Activated T-cell treated with anti-CD3 and anti-CD28 coated beads for 1 hour (primary cell): ENCODE results near the gene PLPP7.

Experiments used
- DNase-seq: peaks from one replicate; pipeline ENCODE4 v3.0.0-alpha.2; 2020; ENCODE audit warnings: low read depth

The PLPP7 gene

DNA sequence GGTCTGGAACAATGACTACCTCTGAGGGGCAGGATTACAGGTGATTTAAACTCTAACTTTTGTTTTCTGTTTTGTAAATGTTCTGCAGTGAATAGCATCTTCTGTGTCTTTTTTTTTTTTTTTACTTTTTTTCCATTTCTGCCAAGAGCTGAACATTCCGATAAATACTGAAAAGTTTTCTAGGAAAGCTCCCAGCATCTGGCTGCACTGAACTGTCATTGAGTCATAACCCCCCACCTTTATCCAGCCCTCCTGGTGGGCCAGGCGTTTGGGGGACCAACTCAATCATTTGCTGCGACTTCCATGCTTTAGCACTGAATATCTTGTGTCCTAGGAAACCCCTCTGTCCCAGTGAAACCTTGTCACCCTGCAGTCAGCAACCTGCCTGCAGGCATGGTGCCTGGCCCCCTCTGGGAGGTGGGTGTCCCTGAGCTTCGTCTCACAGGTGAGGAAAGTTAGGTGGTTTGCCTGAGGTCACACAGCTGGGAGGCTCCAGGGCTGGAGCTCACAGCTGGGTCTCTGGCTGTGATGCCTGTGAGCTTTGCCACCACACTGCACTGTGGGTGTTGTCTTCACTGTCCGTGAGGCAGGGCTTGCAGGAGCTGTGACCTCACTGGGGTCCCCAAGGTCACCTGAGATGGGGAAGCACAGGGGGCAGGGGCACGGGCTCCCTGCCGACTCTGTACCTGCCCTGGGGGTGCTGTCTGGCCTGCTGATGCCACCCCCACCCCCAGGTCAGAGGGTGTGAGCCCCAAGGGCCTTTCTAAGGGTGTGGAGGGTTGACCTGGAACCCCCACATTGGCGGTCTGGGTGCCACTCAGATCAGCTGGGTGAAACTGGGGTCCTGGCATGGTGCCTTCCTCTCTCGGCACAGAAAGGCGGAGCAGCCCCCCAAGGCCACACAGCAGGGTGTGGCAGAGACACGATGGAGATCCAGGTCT, 14.1 kb downstream of the PLPP7 start:
- DNase-seq = no peak

DNA sequence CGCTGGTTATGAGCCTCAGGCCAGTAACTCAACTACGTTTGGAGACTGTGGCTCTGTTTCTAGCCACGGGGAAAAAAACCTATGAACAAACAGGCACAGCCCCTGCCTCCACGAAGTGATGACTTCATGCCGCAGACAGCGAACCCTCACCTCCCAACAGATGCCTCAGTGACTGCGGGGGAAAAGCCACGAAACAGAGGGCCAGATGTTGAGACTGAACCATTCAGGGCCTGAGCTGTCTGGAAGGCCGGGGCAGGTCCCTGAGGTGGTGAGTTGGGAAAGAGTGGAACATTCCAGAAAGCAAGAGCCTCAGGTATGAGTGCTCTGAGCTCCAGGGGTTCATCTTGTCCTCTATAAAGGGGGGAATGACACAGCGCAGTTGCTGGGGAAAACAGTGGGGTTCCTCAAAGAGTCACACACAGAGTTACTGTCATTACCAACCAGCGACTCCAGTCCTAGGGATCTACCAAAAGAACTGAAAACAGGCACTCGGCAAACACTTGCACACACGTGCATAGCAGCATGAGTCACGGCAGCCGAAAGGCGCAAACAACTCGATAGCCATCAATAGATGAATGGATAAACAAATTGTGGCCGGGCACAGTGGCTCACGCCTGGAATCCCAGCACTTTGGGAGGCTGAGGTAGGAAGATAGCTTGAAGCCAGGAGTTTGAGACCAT, 15.3 kb downstream of the PLPP7 start:
- DNase-seq = no peak

DNA sequence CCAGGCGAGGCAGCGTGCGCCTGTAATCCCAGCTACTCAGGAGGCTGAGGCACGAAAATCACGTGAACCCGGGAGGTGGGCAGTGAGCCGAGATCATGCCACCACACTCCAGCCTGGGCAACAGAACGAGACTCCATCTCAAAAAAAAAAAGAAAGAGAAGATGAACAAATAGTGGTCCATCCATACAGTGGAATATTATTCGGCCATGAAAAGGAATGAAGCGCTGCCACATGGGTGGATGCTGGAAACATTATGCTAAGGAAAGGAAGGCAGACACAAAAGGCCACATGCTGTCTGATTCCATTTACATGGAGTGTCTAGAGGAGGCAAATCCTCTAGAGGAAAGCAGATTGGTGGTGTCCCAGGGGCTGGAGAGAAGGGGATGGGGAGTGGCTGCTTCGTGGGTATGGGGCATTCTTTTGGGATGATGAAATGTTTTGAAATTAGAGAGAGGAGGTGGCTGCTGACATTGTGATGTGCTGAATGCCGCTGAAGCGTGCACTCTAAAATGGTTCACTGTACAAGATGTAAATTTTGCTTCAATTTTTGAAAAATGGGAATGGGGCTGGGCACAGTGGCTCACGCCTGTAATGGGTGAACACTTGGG, 17.0 kb downstream of the PLPP7 start:
- no peak for DNase-seq

DNA sequence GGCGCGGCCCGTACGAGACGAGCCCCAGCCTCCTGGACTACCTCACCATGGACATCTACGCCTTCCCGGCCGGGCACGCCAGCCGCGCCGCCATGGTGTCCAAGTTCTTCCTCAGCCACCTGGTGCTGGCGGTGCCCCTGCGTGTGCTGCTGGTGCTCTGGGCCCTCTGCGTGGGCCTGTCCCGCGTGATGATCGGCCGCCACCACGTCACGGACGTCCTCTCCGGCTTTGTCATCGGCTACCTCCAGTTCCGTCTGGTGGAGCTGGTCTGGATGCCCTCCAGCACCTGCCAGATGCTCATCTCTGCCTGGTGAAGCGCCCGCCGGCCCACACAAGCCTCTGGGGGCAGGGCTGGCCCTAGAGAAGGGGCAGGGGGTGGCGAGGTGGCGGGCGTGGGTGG, 18.5 kb downstream of the PLPP7 start:
- no peak for DNase-seq

DNA sequence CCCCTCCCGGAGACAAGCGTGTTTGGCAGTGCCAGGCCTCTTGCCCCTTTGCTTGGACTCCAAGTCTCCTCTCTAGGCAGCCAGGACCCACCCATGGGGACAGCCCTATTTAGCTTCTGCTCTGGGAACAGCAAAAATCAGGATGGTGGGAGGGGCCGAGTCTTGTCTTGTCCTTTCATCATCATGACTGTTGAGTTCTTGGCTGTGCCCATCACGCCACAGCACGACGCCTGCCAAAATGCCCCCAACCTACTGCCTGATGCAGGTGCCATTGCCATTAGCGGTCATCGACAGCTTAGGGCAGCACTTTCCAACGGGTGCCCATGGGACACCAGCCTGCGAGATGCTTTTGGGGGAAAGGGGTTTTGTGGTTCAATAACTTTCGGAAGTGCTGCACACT, 18.9 kb downstream of the PLPP7 start:
- no peak for DNase-seq

DNA sequence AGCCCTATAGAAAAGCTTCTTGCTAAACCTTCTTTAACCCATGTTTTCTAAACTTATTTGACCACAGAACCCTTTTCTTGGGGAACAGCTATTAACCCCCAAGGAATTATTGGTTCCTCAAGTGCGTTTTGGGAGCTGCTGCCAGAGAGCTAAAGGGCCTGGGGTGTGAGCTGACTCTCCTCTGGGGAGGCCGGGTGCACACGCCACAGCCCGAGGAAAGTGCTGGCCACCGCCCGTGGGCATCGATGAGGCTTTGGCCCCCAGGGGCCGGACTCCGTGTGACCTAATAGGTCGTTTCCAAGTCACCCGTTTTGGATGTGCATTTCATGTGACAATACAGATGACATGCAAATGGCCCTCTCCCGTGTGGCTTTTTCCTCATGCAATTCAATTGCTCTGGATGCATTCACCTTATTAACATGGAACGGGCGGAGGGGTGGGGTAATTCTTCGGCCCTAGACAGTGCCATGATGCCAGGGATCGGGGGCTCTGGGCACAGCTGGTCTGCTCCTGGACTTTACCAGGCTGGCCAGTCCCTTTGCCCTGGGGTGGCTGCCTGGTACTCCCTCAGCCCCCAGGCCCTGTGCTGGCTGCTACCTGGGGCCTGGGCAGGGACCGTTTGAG, 19.5 kb downstream of the PLPP7 start:
- no peak for DNase-seq

DNA sequence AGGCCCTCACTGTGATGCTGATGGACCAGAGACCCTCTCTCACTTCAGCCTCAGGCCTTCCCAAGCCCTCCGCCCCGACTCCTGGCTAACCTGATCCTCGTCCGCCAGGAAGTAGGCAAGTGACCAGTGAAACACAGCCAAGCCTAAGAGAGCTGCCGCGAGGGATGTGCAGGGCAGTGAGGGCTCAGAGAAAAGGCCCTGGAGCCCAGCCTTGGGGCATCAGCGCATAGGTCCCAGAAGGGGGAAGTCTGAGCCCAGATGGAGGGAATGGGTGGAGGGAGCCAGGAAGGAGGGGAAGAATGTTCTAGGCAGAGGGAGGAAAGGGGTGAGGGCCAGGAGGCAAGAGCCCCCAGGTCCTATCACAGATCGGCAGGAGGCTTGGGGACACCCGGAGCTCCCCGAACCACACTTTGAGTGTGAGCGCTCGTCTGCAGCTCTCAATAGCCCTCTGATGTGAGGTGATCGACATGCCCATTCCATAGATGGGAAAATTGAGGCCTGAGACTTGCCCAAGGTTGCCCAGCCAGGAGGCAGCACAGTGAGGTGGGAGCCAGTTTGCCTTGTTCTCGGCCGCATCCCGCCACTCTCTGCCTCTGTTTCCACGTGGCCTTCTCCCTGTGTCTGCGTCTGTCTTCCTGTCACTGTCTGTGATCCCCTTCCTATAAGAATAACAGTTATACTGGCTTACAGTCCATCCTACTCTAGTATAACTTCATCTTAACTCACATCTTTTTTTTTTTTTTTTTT, 20.2 kb downstream of the PLPP7 start:
- DNase-seq = no peak

DNA sequence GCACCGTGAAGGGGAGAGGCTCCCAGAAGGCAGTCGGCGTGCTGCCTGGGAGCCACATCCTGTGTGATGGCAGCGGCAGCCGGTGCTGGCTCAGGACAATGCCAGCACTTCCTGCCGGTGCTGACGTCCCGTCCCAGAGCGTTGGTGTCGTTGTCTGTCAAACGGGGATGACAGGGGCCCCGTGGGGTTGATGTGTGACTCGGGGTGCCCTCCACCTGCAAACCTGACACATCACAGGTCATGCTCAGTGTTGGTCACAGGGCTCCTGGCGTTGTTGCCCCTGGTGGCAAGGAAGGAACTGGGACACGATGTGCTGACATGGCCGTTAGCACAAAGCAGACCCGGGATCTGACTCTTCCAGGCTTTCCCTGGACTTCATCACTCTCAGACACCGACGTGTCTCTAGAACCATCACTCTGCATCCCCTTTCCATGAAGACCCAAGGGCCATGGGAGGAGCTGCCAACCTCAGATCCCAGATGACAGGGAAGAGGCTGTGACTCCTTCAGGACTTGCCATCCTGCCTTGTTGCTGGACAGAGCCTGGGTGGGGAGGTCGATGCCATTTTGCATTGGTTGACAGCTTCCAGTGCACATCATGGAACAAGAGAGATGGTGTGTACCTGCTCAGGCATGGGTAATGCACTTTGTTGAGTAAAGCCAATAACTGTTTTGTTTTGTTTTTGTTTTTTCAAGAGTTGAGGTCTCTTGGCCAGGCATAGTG, 21.5 kb downstream of the PLPP7 start:
- peak; percentile 40 for DNase-seq

DNA sequence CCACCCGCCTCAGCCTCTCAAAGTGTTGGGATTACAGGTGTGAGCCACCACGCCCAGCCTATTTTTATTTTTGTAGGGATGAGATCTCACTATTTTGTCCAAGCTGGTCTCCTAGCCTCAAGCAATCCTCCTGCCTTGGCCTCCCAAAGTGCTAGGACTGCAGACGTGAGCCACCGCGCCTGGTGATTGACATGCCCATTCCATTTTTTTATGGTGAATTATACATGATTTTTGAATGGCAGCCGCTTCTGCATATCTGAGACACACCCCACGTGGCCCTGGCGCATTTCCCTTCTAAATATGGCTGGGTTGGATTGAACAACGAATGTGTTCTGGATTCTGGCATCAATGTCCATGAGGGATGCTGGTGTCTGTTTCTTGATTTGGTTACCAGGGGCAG, 22.7 kb downstream of the PLPP7 start:
- DNase-seq = no peak

DNA sequence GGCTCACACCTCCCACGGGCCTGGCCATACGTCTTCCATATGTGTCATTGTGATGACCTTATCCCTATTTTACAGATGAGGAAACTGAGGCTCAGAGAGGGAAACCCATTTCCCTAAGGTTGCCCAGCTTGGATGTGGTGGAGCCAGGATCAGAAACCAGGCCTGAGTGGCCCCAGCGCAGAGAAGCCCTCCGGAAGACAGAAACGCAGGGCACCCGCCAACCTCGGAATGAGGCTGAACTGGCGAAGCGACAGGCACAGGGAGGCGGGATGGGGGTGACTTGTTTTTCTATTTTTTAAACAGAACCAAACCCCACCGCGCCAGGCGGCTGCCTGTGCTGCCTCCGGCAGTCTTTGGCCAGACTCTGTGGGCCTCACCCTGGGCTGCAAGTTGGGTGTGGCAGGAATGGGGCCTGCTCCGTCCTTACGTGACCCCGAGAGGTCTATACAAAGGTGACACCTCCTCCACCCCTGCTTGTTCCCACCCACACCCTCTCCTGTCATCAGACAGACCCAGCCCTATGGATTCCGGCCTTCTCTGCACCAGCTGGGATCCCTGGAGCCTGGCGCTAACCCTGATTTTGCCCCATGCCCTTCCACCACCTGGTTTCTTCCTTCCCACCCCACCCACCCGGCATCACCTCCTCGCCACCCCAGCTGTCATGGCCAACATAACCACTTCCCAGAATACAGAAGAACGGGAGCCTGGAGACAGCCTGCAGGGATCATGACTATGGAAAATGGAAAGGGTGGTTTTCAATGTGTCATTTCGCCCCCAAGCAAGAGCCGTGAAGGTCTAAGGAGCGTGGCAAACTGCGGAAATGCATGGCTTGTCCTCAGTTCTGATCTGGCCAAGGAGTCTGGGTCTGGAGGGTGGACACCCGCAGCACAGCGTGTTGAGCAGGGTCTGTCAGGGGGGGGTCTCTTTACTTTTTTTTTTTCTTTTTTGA, 23.6 kb downstream of the PLPP7 start:
- no peak for DNase-seq

DNA sequence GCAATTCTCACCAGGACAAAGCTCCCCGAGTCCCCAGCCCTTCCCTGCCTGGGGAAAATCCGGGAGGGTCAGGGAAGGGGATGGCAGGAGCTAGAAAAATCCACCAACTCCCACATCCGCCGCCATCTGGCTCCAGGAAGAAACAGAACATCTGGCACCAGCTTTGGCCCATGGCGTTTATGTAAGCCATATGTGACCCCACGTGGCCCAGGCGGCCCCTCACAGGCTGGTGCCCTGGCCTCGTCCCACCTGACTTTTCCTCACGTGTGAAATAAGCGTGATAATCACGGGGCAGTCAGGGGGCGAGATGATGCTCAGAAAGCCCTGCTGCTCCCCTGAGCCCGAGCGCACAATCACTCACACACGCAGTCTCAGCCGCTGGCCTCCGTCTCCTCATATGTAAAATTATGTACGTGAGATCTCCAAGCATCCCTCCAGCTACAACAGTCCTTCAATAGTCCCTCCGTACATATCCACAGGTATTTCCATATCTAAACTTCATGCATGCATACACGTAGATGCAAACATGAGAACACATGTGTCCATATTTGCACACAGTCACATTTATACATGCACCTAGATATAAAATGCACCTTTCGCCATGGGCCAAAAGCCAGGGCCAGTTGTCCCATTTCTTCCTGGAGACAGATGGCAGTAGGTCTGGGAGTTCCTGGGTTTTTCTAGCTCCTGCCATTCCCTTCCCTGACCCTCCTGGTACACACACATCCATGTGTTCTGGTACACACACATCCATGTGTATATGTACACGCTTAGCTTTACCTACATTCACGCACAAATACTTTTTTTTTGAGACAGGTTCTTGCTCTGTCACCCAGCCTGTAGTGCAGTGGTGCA, 28.9 kb downstream of the PLPP7 start:
- no peak for DNase-seq

DNA sequence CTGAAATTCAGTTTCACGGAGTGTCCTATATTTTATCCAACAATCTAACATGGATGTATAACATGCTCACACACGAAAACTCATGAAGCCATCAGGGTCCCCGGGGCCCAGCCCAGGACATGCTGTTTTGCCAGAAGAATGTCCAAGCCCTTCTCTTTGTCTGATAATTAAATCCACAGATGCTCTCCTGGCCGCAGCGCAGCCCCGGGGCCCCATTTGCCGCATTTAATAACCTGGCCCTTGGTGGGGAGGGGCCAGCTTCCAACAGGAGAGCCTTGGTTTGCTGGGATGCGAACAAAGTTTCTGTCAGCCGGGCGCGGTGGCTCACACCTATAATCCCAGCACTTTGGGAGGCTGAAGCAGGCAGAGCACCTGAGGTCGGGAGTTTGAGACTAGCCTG, 30.0 kb downstream of the PLPP7 start:
- DNase-seq = no peak

DNA sequence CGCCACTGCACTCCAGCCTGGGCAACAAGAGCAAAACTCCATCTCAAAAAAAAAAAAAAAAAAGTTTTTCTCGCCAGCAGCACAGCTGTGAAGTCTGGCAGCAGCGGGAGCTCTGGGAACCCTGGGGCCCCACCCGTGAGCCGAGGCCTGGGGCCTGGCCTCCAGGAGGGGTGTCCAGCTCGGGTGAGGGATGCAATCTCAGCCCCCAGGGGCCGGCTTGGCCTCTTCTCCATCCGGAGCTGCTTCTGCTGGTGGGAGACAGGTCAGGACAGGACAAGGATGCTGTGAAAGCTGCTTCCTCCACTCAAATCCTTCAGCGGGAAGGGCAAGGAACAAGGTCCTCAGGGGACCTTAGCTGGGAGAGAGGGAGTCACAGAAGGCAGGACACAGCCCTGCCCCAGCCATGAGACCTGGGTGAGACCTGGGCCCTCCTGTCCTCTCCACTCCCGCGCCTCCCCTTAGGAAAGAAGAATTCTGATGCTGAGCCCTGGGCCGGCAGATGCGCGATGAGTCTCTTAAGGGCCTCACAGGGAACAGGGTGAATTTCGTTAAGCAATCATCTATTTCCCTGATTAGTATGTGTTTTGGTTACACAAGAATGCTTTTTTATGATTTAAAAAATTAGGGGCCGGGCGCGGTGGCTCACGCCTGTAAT, 30.6 kb downstream of the PLPP7 start:
- DNase-seq = no peak

DNA sequence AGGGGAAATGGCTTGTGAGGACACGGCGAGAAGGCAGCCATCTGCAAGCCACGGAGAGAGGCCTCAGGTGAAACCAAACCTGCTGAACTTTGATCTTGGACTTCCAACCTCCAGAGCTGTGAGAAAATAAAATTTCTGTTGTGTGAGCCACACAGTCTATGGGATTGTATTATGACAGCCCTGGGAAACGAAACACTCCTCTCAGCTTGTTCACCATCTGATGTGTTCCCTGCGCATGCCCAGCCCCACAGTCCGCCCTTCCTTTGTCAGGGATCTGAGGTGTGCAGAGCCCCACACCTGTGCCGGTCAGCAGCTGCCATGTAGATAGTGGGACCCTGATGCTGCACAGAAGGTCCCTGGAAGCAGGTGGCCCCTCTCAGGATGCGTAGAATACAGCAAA, 34.1 kb downstream of the PLPP7 start:
- DNase-seq = no peak

DNA sequence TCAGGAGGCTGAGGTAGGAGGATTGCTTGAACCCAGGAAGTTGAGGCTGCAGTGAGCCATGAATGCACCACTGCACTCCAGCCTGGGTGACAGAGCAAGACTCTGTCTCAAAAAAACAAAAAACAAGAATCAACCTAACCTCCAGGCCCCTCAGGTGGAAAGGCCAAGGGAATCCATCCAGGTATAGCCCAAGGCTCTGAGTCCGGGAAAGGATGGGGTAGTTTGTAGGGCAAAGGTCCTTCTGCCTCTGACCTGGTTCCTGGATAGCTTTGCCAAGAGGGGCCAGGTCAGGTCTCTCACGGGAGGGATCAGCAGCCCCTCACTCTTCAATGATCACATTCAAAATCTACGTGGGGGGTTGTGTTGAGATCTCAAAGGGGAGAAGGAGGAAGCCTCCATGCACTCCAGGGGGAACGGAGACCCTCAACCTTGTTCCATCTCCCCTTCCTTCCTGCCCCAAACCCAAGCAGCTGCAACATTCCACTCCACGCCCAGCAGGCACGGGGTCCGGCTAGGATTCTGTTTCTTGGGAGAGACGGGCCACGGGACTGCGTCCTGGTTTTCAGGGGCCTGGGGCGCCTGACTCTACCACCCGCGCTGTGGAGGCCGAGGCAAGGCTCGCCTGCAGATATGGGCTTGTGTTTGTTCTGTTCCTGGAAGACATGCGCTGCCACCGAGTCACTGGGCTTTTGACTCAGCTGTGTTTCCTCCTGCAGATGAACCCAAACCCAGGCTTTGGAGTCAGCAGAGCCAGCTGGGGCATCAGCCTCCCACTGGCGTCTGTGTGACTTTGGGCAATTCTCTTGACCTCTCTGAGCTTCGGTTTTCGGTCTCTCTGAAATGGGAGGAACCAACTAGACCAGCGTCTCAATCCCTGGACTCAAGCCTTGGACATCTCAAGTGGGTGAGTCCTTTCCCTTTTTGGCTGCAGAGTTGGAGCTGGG, 35.5 kb downstream of the PLPP7 start:
- no peak for DNase-seq

DNA sequence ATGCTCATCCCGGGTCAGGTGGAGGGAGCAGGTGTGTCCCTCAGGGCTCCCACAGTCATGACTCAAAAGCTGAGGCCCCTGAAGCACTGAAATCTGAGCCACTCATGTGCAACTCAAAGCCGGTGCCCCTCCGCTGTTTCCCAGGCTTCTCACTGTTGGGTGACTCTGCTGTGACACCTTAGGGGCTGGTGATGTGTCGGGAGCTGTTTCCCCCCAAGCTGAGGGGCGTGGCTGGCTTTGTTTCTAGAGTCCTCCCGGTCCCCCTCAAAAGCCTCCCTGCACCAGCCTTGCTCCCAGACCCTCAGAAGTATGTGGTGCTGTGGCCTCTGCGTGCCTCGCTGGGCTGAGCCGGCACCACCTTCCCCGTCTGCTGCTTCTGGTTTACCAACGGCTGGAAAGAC, 39.7 kb downstream of the PLPP7 start:
- no peak for DNase-seq

DNA sequence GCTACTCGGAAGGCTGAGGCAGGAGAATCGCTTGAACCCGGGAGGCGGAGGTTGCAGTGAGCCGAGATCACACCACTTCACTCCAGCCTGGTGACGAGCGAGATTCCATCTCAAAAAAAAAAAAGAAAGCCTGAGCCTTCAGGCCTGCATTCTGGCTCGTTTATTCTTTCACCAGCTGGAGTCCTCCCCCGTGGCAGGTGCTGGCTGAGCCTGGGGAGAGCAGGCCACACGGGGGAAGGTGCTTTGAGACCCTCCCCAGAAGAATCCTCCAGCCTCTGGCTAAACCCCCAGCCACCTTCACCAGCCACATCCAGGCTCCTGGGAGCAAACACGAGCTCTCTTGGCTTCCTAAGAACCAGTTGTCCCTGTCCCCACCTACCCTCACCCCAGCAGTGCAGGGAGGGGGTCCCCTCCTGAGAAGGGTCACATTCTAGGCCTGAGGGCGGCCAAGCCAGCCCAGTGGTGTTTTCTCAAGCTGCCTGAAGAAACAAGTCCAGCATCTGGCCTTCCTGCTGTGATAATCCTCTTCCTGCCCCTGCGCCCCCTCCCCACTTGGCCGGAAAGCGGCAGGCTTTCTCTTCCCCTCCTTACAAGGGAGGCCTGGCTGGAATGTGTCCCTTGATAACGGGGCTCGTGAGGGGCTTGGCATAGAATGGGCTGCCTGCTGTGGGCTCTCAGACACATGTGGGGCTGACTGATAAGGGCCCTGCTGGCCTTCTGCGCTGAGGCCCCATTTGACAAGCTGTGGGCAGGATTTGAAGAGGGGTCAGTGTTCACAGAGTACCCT, 41.5 kb downstream of the PLPP7 start:
- no peak for DNase-seq
